Lung (tissue), 12 donors: Measurements from ENCODE around the gene AK8. TPM values are rescaled to one million over a fixed set of nuclear protein-coding genes. Genes with fewer than 3 reads are reported as not detected.
A peak's percentile ranks its signal among the peaks of the same experiment; 100 is the strongest.

ENCODE experiments used
- ATAC-seq: fragments of 200-7000 bp; cut with Tn5 transposase; one replicate; pipeline ENCODE4 v1.9.1; 2020; ENCODE audit warnings: moderate number of reproducible peaks; ENCODE audit not compliant: insufficient read depth, low FRiP score
- DNase-seq, 3 donors: peaks; one replicate each; pipeline ENCODE4 v3.0.0-alpha.2; 2013 to 2017
- H3K27ac ChIP-seq, 2 donors: one replicate each; pipeline ENCODE4 v1.5.1; 2013; ENCODE audit warnings: mild to moderate bottlenecking in 2 of 2, moderate library complexity in 2 of 2, control low read depth in 1 of 2, inconsistent platforms in 1 of 2, low read depth in 1 of 2, low read length in 1 of 2
- H3K27me3 ChIP-seq, 3 donors: one replicate each; pipeline ENCODE4 v1.5.1; 2013; ENCODE audit warnings: low read length in 2 of 3; ENCODE audit not compliant: control insufficient read depth in 3 of 3, insufficient read depth in 3 of 3
- H3K36me3 ChIP-seq, 4 donors: one replicate each; pipeline ENCODE4 v1.5.1; 2013; ENCODE audit warnings: low read length in 4 of 4, mild to moderate bottlenecking in 1 of 4, moderate library complexity in 1 of 4; ENCODE audit not compliant: control insufficient read depth in 4 of 4, insufficient read depth in 4 of 4
- H3K4me1 ChIP-seq, 5 donors: one replicate each; pipeline ENCODE4 v1.5.1; 2013; ENCODE audit warnings: low read length in 5 of 5, mild to moderate bottlenecking in 2 of 5, moderate library complexity in 1 of 5; ENCODE audit not compliant: control insufficient read depth in 5 of 5, insufficient read depth in 5 of 5
- H3K4me3 ChIP-seq: one replicate; pipeline ENCODE4 v1.5.1; 2013; ENCODE audit warnings: mild to moderate bottlenecking, control low read depth, moderate library complexity
- H3K9ac ChIP-seq, 2 donors: one replicate each; pipeline ENCODE4 v1.5.1; 2013; ENCODE audit warnings: low read length in 2 of 2, control low read depth in 1 of 2; ENCODE audit not compliant: insufficient read depth in 1 of 2
- H3K9me3 ChIP-seq, 4 donors: one replicate each; pipeline ENCODE4 v1.5.1; 2013; ENCODE audit warnings: low read length in 3 of 4, mild to moderate bottlenecking in 1 of 4, moderate library complexity in 1 of 4; ENCODE audit not compliant: control insufficient read depth in 4 of 4, insufficient read depth in 3 of 4
- WGBS, 2 donors: extraction: QIAGEN DNeasy Blood & Tissue Kit; methylation state at CpG; one replicate each; pipeline ENCODE4 v1.1.7; 2013; 5-methylcytosine and 5-hydroxymethylcytosine counted together
- polyA plus RNA-seq, 2 donors: library from polyadenylated mRNA; stranded (reverse); fragments of 200-250 nt; gene quantifications; one replicate each; pipeline ENCODE4 v1.2.1, GENCODE V29; 2013
- total RNA-seq, 2 donors: library from RNA; depleted of rRNA in 1 of 2; stranded (reverse); fragments of >200 nt in 1 of 2; gene quantifications; one replicate each; pipeline ENCODE4 v1.2.1, GENCODE V29; 2014 to 2021
- TF ChIP-seq, protein P1 (sequence below): IDR thresholded peaks from 2 replicates; pipeline ENCODE4 v1.5.1; 2012; ENCODE audit warnings: mild to moderate bottlenecking; ENCODE audit errors: control extremely low read depth, extremely low read depth
- donor health status: control.
- donor health status: control.
- donor health status: Bipolar disorder and iron deficiency.
- donor health status: healthy.
- donor health status: DM: yes; HTN: yes; CAD: no.

Gene AK8
- total and polyA plus RNA-seq, 4 donors = 1.9 to 10.6 (median 3.7) TPM

DNA sequence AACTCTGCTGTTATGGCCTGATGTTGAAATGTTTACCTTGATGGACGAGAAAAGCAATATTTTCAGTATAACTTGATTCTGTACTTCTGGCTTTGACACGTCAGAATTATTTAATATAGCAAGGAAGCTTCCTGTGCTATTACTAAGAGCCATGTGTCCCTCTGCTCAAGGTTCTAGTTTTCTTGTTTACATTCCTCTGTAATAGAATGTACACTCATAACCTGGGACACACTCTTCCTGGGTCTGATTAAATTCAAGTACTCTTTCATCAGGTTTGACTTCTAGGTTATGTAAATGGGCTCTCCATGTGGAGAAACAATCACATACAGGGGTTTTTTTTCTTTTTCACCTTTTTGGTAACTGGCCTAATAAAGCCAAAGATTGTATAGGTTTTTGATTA lies 174.7 kb downstream of the AK8 start:
- H3K9me3 ChIP-seq = peaks cover 0 to under 1% (median 0%) of the 10 kb centered on the region in 4 donors
- TF ChIP-seq, protein P1, sequence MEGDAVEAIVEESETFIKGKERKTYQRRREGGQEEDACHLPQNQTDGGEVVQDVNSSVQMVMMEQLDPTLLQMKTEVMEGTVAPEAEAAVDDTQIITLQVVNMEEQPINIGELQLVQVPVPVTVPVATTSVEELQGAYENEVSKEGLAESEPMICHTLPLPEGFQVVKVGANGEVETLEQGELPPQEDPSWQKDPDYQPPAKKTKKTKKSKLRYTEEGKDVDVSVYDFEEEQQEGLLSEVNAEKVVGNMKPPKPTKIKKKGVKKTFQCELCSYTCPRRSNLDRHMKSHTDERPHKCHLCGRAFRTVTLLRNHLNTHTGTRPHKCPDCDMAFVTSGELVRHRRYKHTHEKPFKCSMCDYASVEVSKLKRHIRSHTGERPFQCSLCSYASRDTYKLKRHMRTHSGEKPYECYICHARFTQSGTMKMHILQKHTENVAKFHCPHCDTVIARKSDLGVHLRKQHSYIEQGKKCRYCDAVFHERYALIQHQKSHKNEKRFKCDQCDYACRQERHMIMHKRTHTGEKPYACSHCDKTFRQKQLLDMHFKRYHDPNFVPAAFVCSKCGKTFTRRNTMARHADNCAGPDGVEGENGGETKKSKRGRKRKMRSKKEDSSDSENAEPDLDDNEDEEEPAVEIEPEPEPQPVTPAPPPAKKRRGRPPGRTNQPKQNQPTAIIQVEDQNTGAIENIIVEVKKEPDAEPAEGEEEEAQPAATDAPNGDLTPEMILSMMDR = no peak
- ATAC-seq (peak; percentile 65), DNase-seq (peak in 1 of 3 donors; percentile 11)
- H3K27me3 ChIP-seq = peaks cover 0 to 2% (median 0%) of the 10 kb centered on the region in 3 donors
- no peak overlapping the region for H3K27ac ChIP-seq
- no peak overlapping the region for H3K4me3 ChIP-seq
- H3K9ac ChIP-seq = no peak overlapping the region
- peaks cover 0 to 11% (median 1%) of the 10 kb centered on the region in 5 donors for H3K4me1 ChIP-seq
- H3K36me3 ChIP-seq = no peaks in the 10 kb centered on the region
- 25 to 62% methylated on average over 2 of the region's 2 CpGs for WGBS, 2 donors

DNA sequence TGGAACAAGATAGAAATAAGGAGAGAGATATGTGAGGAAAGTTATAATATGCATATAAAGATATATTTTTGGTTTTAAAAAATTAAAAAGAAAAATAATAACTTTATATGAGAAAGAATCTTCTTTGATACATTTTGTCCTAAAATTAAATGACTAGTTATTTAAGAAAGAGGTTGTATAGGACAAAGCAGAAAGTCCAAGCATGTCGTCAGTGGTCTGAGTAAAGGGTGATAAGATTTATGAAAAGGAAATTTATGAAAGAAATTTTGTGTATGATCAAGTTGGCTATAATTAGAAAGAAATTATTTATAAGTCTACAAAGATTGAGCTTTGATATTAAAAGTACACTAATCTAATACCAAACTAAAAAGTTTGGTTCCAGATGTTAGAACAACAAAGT lies 175.8 kb downstream of the AK8 start:
- Histone ChIP-seq H3K4me3 (no peak overlapping the region), H3K36me3 (no peaks in the 10 kb centered on the region), H3K27me3 (peaks cover 0 to 2% (median 0%) of the 10 kb centered on the region in 3 donors), H3K4me1 (peaks cover 0 to 11% (median 1%) of the 10 kb centered on the region in 5 donors), H3K9ac (no peak overlapping the region), H3K27ac (no peak overlapping the region), H3K9me3 (peaks cover 0 to 7% (median 1%) of the 10 kb centered on the region in 4 donors)
- 2 to 55% methylated on average over 1 of the region's 1 CpG for WGBS, 2 donors
- ATAC-seq (no peak), DNase-seq (no peak)
- TF ChIP-seq, protein P1 = no peak

- TF ChIP-seq, protein P1 = no peak
Measured at GRCh38 chr9:132699956-132700355, 178.1 kb downstream of the AK8 start.

DNA sequence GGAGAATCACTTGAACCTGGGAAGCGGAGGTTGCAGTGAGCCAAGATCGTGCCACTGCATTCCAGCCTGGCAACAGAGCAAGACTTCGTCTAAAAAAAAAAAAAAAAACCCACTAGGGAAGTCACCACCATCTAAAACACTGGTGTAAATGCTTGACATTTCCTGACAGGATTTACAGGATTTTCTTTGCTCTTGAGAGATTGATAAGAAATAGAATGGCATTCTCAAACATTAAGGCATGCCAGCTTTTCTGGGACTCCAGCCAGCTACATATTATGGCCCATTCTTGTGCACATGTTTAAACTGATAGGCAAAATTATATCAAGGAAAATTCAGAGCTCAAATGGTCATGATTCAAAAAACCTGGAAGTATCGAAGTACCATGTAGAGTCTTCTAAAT lies 179.1 kb downstream of the AK8 start:
- TF ChIP-seq, protein P1 = no peak
- Histone ChIP-seq H3K27ac (no peak overlapping the region), H3K27me3 (no peaks in the 10 kb centered on the region), H3K4me3 (no peak overlapping the region), H3K4me1 (peaks cover 0 to 11% (median 1%) of the 10 kb centered on the region in 5 donors), H3K9me3 (peaks cover 0 to 7% (median 2%) of the 10 kb centered on the region in 4 donors), H3K36me3 (no peaks in the 10 kb centered on the region), H3K9ac (no peak overlapping the region)
- peak; percentile 68 to 89 (median 82) for DNase-seq
- WGBS, 2 donors = 22 to 55% methylated on average over 4 of the region's 4 CpGs
- no peak for ATAC-seq

More at GRCh38 chr9:132699956-132700355, 178.1 kb downstream of the AK8 start:
- H3K27me3 ChIP-seq = no peaks in the 10 kb centered on the region
- 31 to 65% methylated on average over 1 of the region's 1 CpG for WGBS, 2 donors
- H3K4me3 ChIP-seq = no peak overlapping the region
- DNase-seq = peak; percentile 63 to 94 (median 91)
- ATAC-seq = no peak
- H3K4me1 ChIP-seq = peaks cover 0 to 11% (median 1%) of the 10 kb centered on the region in 5 donors
- H3K9ac ChIP-seq = no peak overlapping the region
- H3K36me3 ChIP-seq = no peaks in the 10 kb centered on the region
- peaks cover 0 to 7% (median 2%) of the 10 kb centered on the region in 4 donors for H3K9me3 ChIP-seq
- H3K27ac ChIP-seq = no peak overlapping the region
